GM12878 (cell line): ENCODE data around the gene KCNK5. TPM values are rescaled to one million over a fixed set of nuclear protein-coding genes. Genes with fewer than 3 reads are reported as not detected.

Experiments
- ATAC-seq: fragments of 200-7000 bp; cut with Tn5 transposase; 3 replicates; pipeline ENCODE4 v1.9.1; 2020; ENCODE audit warnings: mild to moderate bottlenecking, moderate library complexity
- BruUV-seq: library from RNA; stranded (reverse); fragments of 400-500 nt; replicated peaks from 2 replicates; lab custom pipeline; 2021; lab: Mats Ljungman, UMichigan
- CTCF ChIA-PET: fragments of 300-600 bp; sonication (Branson Sonifier 250); formaldehyde crosslinking; extraction: SDS; loops from one replicate; lab custom pipeline; 2021; ENCODE audit warnings: inconsistent platforms; lab: Yijun Ruan, JAX
- POLR2A ChIA-PET: fragments of 350-600 bp; formaldehyde crosslinking; extraction: SDS; loops from one replicate; lab custom pipeline; 2021; ENCODE audit warnings: inconsistent platforms; lab: Charles Lee
- RAD21 ChIA-PET: fragments of 300-600 bp; sonication (Branson Sonifier 250); formaldehyde crosslinking; loops from one replicate; lab custom pipeline; 2023; ENCODE audit warnings: antibody characterized with exemption; ENCODE audit not compliant: unreplicated experiment; lab: Charles Lee
- SMC1A ChIA-PET: fragments of 300-600 bp; sonication (Branson Sonifier 250); formaldehyde crosslinking; loops from one replicate; lab custom pipeline; 2023; ENCODE audit not compliant: unreplicated experiment, uncharacterized antibody; lab: Charles Lee
- DNase-seq: peaks from one replicate; pipeline ENCODE4 v3.0.0-alpha.2; 2011; ENCODE audit warnings: low read depth, low spot score
- FAIRE-seq: peaks from 3 replicates; lab custom pipeline; 2011; peaks lifted over from hg19 to GRCh38; lab: Jason Lieb, UNC
- H2AFZ ChIP-seq: 2 replicates; pipeline ENCODE4 v1.6.0; 2011; ENCODE audit warnings: low read depth, low read length, control low read depth; ENCODE audit not compliant: control insufficient read depth
- H3K27ac ChIP-seq: 2 replicates; pipeline ENCODE4 v1.5.1; 2011; ENCODE audit warnings: control low read depth; ENCODE audit not compliant: control insufficient read depth, insufficient read depth
- H3K27me3 ChIP-seq, 2 experiments: replicated peaks in 1 of 2; 2 replicates each; pipeline versions ENCODE4 v1.6.0 to v1.6.1; 2011; ENCODE audit warnings: low read length in 1 of 2; ENCODE audit not compliant: control insufficient read depth in 2 of 2, insufficient read depth in 2 of 2
- H3K36me3 ChIP-seq, 2 experiments: 2 replicates each; pipeline ENCODE4 v1.5.1; 2011; ENCODE audit warnings: low read length in 1 of 2; ENCODE audit not compliant: control insufficient read depth in 2 of 2, insufficient read depth in 2 of 2
- H3K4me1 ChIP-seq: 2 replicates; pipeline ENCODE4 v1.6.1; 2011; ENCODE audit warnings: mild to moderate bottlenecking, low read length, moderate library complexity, mixed read lengths; ENCODE audit not compliant: control insufficient read depth, insufficient read depth
- H3K4me2 ChIP-seq: 2 replicates; pipeline ENCODE4 v1.6.0; 2011; ENCODE audit warnings: control low read depth; ENCODE audit not compliant: control insufficient read depth, insufficient read depth
- H3K4me3 ChIP-seq: fragments of 200-600 bp; sonication (generic); 2 replicates; pipeline ENCODE4 v1.5.1; 2016
- H3K79me2 ChIP-seq: 2 replicates; pipeline ENCODE4 v1.6.0; 2011; ENCODE audit warnings: low read length; ENCODE audit not compliant: control insufficient read depth, insufficient read depth
- H3K9ac ChIP-seq: 2 replicates; pipeline ENCODE4 v1.8.0; 2011; ENCODE audit warnings: low read length, control low read depth, mixed read lengths; ENCODE audit not compliant: control insufficient read depth, insufficient read depth
- H3K9me3 ChIP-seq: replicated peaks from 3 replicates; pipeline ENCODE4 v1.5.1; 2011; ENCODE audit warnings: mild to moderate bottlenecking, low read length; ENCODE audit not compliant: control insufficient read depth, insufficient read depth
- H4K20me1 ChIP-seq: 2 replicates; pipeline ENCODE4 v1.6.0; 2011; ENCODE audit not compliant: control insufficient read depth, insufficient read depth
- ATF2 ChIP-seq: IDR thresholded peaks from 2 replicates; pipeline ENCODE4 v1.6.1; 2012; ENCODE audit warnings: low read length, inconsistent platforms
- BRCA1 ChIP-seq: IDR thresholded peaks from 2 replicates; pipeline ENCODE4 v1.6.1; 2011; ENCODE audit warnings: low read depth, low read length, improper control_type of control experiment
- CREB1 ChIP-seq: IDR thresholded peaks from 2 replicates; pipeline ENCODE4 v1.6.1; 2012; ENCODE audit warnings: low read depth, mild to moderate bottlenecking, inconsistent platforms
- GATAD2B ChIP-seq: fragments of 450-650 bp; conservative IDR thresholded peaks from 2 replicates; pipeline ENCODE4 v1.6.1; 2017; ENCODE audit warnings: low read depth, mild to moderate bottlenecking, moderate library complexity
- IRF4 ChIP-seq: IDR thresholded peaks from 2 replicates; pipeline ENCODE4 v1.6.1; 2011; ENCODE audit warnings: low read depth, low read length
- MTA2 ChIP-seq: fragments of 450-650 bp; IDR thresholded peaks from 2 replicates; pipeline ENCODE4 v1.6.1; 2016; ENCODE audit warnings: low read depth, mild to moderate bottlenecking, moderate library complexity
- NR2C1 ChIP-seq: fragments of 450-650 bp; IDR thresholded peaks from 2 replicates; pipeline ENCODE4 v1.6.1; 2017; ENCODE audit warnings: antibody characterized with exemption, mild to moderate bottlenecking, moderate library complexity
- PML ChIP-seq: IDR thresholded peaks from 2 replicates; pipeline ENCODE4 v1.6.1; 2012; ENCODE audit warnings: low read length, inconsistent platforms
- POLR2A ChIP-seq: IDR thresholded peaks from 2 replicates; pipeline ENCODE4 v1.6.1; 2011; ENCODE audit warnings: low read depth, mild to moderate bottlenecking, low read length
- SRF ChIP-seq, 2 experiments: IDR thresholded peaks; 2 replicates each; pipeline ENCODE4 v1.6.1; 2011; ENCODE audit warnings: low read depth in 2 of 2, low read length in 2 of 2, mild to moderate bottlenecking in 1 of 2, moderate library complexity in 1 of 2
- SUZ12 ChIP-seq: fragments of 200-600 bp; sonication (generic); IDR thresholded peaks from one replicate; pipeline ENCODE4 v1.6.1; 2018; ENCODE audit warnings: antibody characterized with exemption, mild to moderate bottlenecking; ENCODE audit not compliant: unreplicated experiment
- TAF1 ChIP-seq: IDR thresholded peaks from 2 replicates; pipeline ENCODE4 v1.6.1; 2011; ENCODE audit warnings: mild to moderate bottlenecking, low read depth, low read length, borderline replicate concordance
- ZBTB4 ChIP-seq: fragments of 450-650 bp; formaldehyde crosslinking; IDR thresholded peaks from 2 replicates; pipeline ENCODE4 v1.4.0; 2022; ENCODE audit warnings: mild to moderate bottlenecking, moderate library complexity
- ZNF217 ChIP-seq: fragments of 450-650 bp; IDR thresholded peaks from 2 replicates; pipeline ENCODE4 v1.6.1; 2017; ENCODE audit warnings: antibody characterized with exemption, mild to moderate bottlenecking
- ZZZ3 ChIP-seq: IDR thresholded peaks from 2 replicates; pipeline ENCODE4 v1.6.1; 2011; ENCODE audit warnings: low read depth; ENCODE audit not compliant: control insufficient read depth, insufficient read length
- WGBS: methylation state at CpG from one replicate; pipeline ENCODE4 v1.1.6; 2016; ENCODE audit warnings: low lambda C conversion rate; ENCODE audit not compliant: insufficient replicate concordance, insufficient coverage; ENCODE audit errors: missing lambda C conversion rate; 5-methylcytosine and 5-hydroxymethylcytosine counted together
- in situ Hi-C: fragments of 300-500 bp; cut with MboI; formaldehyde crosslinking; loops from 9 replicates; pipeline ENCODE4 v1.14.3; 2018; ENCODE audit warnings: mixed read lengths
- intact Hi-C: fragments of 100-400 bp; cut with micrococcal nuclease; formaldehyde crosslinking; loops from one replicate; pipeline ENCODE4 v1.14.2; 2022; ENCODE audit not compliant: unreplicated experiment
- polyA plus RNA-seq, 11 experiments: library from polyadenylated mRNA; depleted of rRNA in 4 of 11; unstranded in 6 of 11; stranded (reverse) in 5 of 11; fragments of >200 nt; fragmentation: Nextera tagmentation in 4 of 11; fragmentation: Illumina TruSeq in 1 of 11; extraction: Ambion mirVana in 4 of 11; extraction: Trizol in 1 of 11; gene quantifications; 1 replicate in 1 of 11; 2 replicates in 10 of 11; pipeline versions ENCODE4 v1.2.1 to v1.2.3, GENCODE V29; 2011 to 2016; ENCODE audit warnings: inconsistent platforms in 2 of 11, missing spikeins in 2 of 11, low read depth in 1 of 11
- total RNA-seq, 4 experiments: library from RNA; depleted of rRNA in 3 of 4; stranded (reverse); fragments of >200 nt in 3 of 4; fragmentation: Illumina TruSeq in 1 of 4; extraction: Trizol in 1 of 4; gene quantifications; 2 replicates each; pipeline versions ENCODE4 v1.2.1 to v1.2.3, GENCODE V29; 2013 to 2021
- TF ChIP-seq, protein P1 (sequence below), 3 experiments: IDR thresholded peaks in 2 of 3; conservative IDR thresholded peaks in 1 of 3; 2 replicates each; pipeline ENCODE4 v1.5.1; 2011; ENCODE audit warnings: low read depth in 3 of 3, low read length in 3 of 3, mild to moderate bottlenecking in 3 of 3, control low read depth in 2 of 3, moderate library complexity in 2 of 3, inconsistent platforms in 1 of 3, mixed read lengths in 1 of 3; ENCODE audit not compliant: control insufficient read depth in 2 of 3, insufficient read depth in 1 of 3; ENCODE audit errors: extremely low read depth in 1 of 3
- TF ChIP-seq, protein P2 (sequence below): IDR thresholded peaks from 2 replicates; pipeline ENCODE4 v1.6.1; 2011; ENCODE audit warnings: low read depth, mild to moderate bottlenecking, low read length, moderate library complexity, borderline replicate concordance; ENCODE audit errors: extremely low read depth

The KCNK5 gene
- total and polyA plus RNA-seq, 10 of the 15 experiments (the other 5 are each of a cell fraction or from before 2014, with no cell fraction given) = 0.11 to 4.2 (median 2.1) TPM

DNA sequence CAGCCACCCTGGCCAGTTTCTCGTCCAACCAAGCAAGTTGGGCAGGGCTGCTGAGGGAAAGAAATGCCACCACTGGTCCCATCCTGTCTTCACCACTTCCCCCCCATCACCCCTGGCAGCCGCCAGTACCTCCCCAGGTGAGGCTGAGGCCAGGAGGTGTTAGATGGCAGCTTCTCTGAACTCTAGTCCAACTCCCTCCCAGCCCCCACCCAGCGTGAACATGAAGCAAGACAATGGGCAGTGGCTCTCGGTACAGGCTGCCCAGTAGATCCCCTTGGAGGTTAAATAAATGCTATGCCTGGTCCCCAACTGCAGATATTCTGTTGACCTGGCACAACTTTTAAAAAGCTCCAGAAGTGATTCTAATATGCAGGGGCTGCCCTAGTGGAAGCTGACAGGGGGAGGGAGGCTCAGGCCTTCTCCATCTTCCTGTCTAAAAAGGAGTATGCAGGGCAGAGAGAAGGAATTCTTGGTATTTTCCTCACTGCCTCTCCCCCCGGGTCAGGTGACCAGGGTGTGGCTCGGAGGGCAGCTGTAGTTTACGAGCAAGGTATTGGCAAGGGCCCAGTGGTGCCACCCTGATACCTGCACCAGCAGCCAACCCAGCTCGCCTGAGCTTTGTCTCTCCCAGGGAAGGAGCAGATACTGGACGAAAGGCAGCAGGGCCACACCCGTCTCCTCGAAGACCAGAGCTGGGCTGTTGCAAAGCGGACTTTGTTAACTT, 25.7 kb downstream of the KCNK5 start:
- Histone ChIP-seq H3K9ac (no peak overlapping the region), H3K36me3 (no peaks in the 10 kb centered on the region), H3K27ac (no peak overlapping the region), H4K20me1 (no peaks in the 10 kb centered on the region), H3K4me3 (no peak overlapping the region), H3K79me2 (no peaks in the 10 kb centered on the region), H3K4me1 (peaks cover 4% of the 10 kb centered on the region), H3K9me3 (no peaks in the 10 kb centered on the region), H3K27me3 (no peaks in the 10 kb centered on the region), H3K4me2 (no peak overlapping the region), H2AFZ (no peak overlapping the region)
- 20% methylated on average over 12 of the region's 12 CpGs for WGBS
- BruUV-seq = no TSS peak
- ChIA-PET POLR2A (interaction anchor here (0.9 to 2.7 kb wide), 4 partner anchors 12 to 22 kb away, joined by 3 to 13 read pairs (median 6); no protein-coding TSS in a partner anchor), SMC1A (interaction anchor here (0.6 to 2.0 kb wide), 2 partner anchors 15 to 769 kb away, joined by 3 to 13 read pairs; no protein-coding TSS in a partner anchor), RAD21 (interaction anchor here (1.0 to 1.7 kb wide), 3 partner anchors 15 to 21 kb away, joined by 3 to 8 read pairs (median 3); no protein-coding TSS in a partner anchor), CTCF (interaction anchor here (0.8 to 1.4 kb wide), 3 partner anchors 14 to 92 kb away, joined by 3 read pairs; no protein-coding TSS in a partner anchor)
- DNase-seq = no peak
- FAIRE-seq = no peak
- ATAC-seq = no peak
- intact Hi-C loops (no loop called here), in situ Hi-C loops (no loop called here)
- no peak for TF ChIP-seq BRCA1
- TF ChIP-seq SUZ12 = no peak
- TF ChIP-seq ATF2 = no peak
- TF ChIP-seq PML = no peak
- no peak for TF ChIP-seq ZZZ3
- TF ChIP-seq SRF (IDR thresholded peaks at IDR 0.05; ENCODE audit: low read depth in 2 of 2, low read length in 2 of 2) = no peak
- TF ChIP-seq, protein P1, sequence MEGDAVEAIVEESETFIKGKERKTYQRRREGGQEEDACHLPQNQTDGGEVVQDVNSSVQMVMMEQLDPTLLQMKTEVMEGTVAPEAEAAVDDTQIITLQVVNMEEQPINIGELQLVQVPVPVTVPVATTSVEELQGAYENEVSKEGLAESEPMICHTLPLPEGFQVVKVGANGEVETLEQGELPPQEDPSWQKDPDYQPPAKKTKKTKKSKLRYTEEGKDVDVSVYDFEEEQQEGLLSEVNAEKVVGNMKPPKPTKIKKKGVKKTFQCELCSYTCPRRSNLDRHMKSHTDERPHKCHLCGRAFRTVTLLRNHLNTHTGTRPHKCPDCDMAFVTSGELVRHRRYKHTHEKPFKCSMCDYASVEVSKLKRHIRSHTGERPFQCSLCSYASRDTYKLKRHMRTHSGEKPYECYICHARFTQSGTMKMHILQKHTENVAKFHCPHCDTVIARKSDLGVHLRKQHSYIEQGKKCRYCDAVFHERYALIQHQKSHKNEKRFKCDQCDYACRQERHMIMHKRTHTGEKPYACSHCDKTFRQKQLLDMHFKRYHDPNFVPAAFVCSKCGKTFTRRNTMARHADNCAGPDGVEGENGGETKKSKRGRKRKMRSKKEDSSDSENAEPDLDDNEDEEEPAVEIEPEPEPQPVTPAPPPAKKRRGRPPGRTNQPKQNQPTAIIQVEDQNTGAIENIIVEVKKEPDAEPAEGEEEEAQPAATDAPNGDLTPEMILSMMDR (IDR thresholded peaks at IDR 0.05 in 2 of 3, conservative IDR thresholded peaks at IDR 0.05 in 1 of 3; ENCODE audit: control insufficient read depth in 2 of 3, extremely low read depth in 1 of 3, insufficient read depth in 1 of 3, low read depth in 3 of 3, low read length in 3 of 3) = no peak
- no peak for TF ChIP-seq ZNF217
- TF ChIP-seq, protein P2, sequence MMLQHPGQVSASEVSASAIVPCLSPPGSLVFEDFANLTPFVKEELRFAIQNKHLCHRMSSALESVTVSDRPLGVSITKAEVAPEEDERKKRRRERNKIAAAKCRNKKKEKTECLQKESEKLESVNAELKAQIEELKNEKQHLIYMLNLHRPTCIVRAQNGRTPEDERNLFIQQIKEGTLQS = no peak
- no peak for TF ChIP-seq NR2C1
- no peak for TF ChIP-seq POLR2A
- TF ChIP-seq GATAD2B = no peak
- TF ChIP-seq TAF1 = no peak
- TF ChIP-seq ZBTB4 (CRISPR knock-in tag) = no peak
- TF ChIP-seq CREB1 = no peak
- TF ChIP-seq IRF4 = no peak
- TF ChIP-seq MTA2 = no peak
